Measurements from ENCODE around the gene PHLDB1. TPM values are rescaled to one million over a fixed set of nuclear protein-coding genes. Genes with fewer than 3 reads are reported as not detected.

Gene PHLDB1
- total and polyA plus RNA-seq, 2 donors: 54.0 to 112 TPM

- Histone ChIP-seq H3K27ac (ENCODE audit: low read depth) (no peak overlapping the region), H3K4me3 (ENCODE audit: low read depth, low read length) (no peak overlapping the region), H3K36me3 (ENCODE audit: insufficient read depth) (no peaks in the 10 kb centered on the region), H3K4me1 (ENCODE audit: insufficient read depth) (no peaks in the 10 kb centered on the region)
- no peak for DNase-seq (ENCODE audit: extremely low spot score)
- 46% methylated on average over 4 of the region's 4 CpGs for WGBS
Measured at GRCh38 chr11:118633979-118634378, 26.6 kb downstream of the PHLDB1 start.

GRCh38 chr11:118634431-118635236 lies 27.2 kb downstream of the PHLDB1 start:
- H3K4me1 ChIP-seq (ENCODE audit: insufficient read depth): no peaks in the 10 kb centered on the region
- no peaks in the 10 kb centered on the region for H3K36me3 ChIP-seq (ENCODE audit: insufficient read depth)
- peak overlapping the region; percentile 3 for H3K27ac ChIP-seq (ENCODE audit: low read depth)
- no peak overlapping the region for H3K4me3 ChIP-seq (ENCODE audit: low read depth, low read length)
- no peak for DNase-seq (ENCODE audit: extremely low spot score)
- WGBS: 20% methylated on average over 41 of the region's 41 CpGs

GRCh38 chr11:118635237-118635591 lies 27.8 kb downstream of the PHLDB1 start:
- WGBS: 29% methylated on average over 15 of the region's 15 CpGs
- H3K4me3 ChIP-seq (ENCODE audit: low read depth, low read length): no peak overlapping the region
- no peaks in the 10 kb centered on the region for H3K36me3 ChIP-seq (ENCODE audit: insufficient read depth)
- H3K4me1 ChIP-seq (ENCODE audit: insufficient read depth): no peaks in the 10 kb centered on the region
- peak overlapping the region; percentile 3 for H3K27ac ChIP-seq (ENCODE audit: low read depth)
- DNase-seq (ENCODE audit: extremely low spot score): no peak

GRCh38 chr11:118635642-118636041 lies 28.2 kb downstream of the PHLDB1 start:
- H3K27ac ChIP-seq (ENCODE audit: low read depth): no peak overlapping the region
- 62% methylated on average over 2 of the region's 2 CpGs for whole genome bisulfite sequencing
- H3K4me3 ChIP-seq (ENCODE audit: low read depth, low read length): no peak overlapping the region
- no peaks in the 10 kb centered on the region for H3K4me1 ChIP-seq (ENCODE audit: insufficient read depth)
- no peaks in the 10 kb centered on the region for H3K36me3 ChIP-seq (ENCODE audit: insufficient read depth)
- DNase-seq (ENCODE audit: extremely low spot score): no peak

- DNase-seq (ENCODE audit: extremely low spot score): no peak
- 80% methylated on average over 8 of the region's 8 CpGs for WGBS
- H3K4me1 ChIP-seq (ENCODE audit: insufficient read depth): no peaks in the 10 kb centered on the region
- no peak overlapping the region for H3K4me3 ChIP-seq (ENCODE audit: low read depth, low read length)
- no peaks in the 10 kb centered on the region for H3K36me3 ChIP-seq (ENCODE audit: insufficient read depth)
- H3K27ac ChIP-seq (ENCODE audit: low read depth): no peak overlapping the region
Measured at GRCh38 chr11:118636569-118637290, 29.3 kb downstream of the PHLDB1 start.

- Histone ChIP-seq H3K4me3 (ENCODE audit: low read depth, low read length) (no peak overlapping the region), H3K36me3 (ENCODE audit: insufficient read depth) (no peaks in the 10 kb centered on the region), H3K27ac (ENCODE audit: low read depth) (no peak overlapping the region), H3K4me1 (ENCODE audit: insufficient read depth) (no peaks in the 10 kb centered on the region)
- 90% methylated on average over 6 of the region's 6 CpGs for WGBS
- no peak for DNase-seq (ENCODE audit: extremely low spot score)
Measured at GRCh38 chr11:118638726-118639125, 31.3 kb downstream of the PHLDB1 start.

GRCh38 chr11:118639899-118640298 lies 32.5 kb downstream of the PHLDB1 start:
- no peak overlapping the region for H3K27ac ChIP-seq (ENCODE audit: low read depth)
- no peak overlapping the region for H3K4me3 ChIP-seq (ENCODE audit: low read depth, low read length)
- H3K4me1 ChIP-seq (ENCODE audit: insufficient read depth): no peaks in the 10 kb centered on the region
- no peaks in the 10 kb centered on the region for H3K36me3 ChIP-seq (ENCODE audit: insufficient read depth)
- no peak for DNase-seq (ENCODE audit: extremely low spot score)
- WGBS: 81% methylated on average over 4 of the region's 4 CpGs

GRCh38 chr11:118640332-118641154 lies 33.1 kb downstream of the PHLDB1 start:
- Histone ChIP-seq H3K4me3 (ENCODE audit: low read depth, low read length) (no peak overlapping the region), H3K27ac (ENCODE audit: low read depth) (no peak overlapping the region), H3K36me3 (ENCODE audit: insufficient read depth) (no peaks in the 10 kb centered on the region), H3K4me1 (ENCODE audit: insufficient read depth) (no peaks in the 10 kb centered on the region)
- no peak for DNase-seq (ENCODE audit: extremely low spot score)
- WGBS: 77% methylated on average over 5 of the region's 5 CpGs

- WGBS: 88% methylated on average over 11 of the region's 11 CpGs
- H3K4me1 ChIP-seq (ENCODE audit: insufficient read depth): no peaks in the 10 kb centered on the region
- no peak for DNase-seq (ENCODE audit: extremely low spot score)
- no peaks in the 10 kb centered on the region for H3K36me3 ChIP-seq (ENCODE audit: insufficient read depth)
- no peak overlapping the region for H3K4me3 ChIP-seq (ENCODE audit: low read depth, low read length)
- no peak overlapping the region for H3K27ac ChIP-seq (ENCODE audit: low read depth)
Measured at GRCh38 chr11:118641397-118642019, 34.1 kb downstream of the PHLDB1 start.

- Histone ChIP-seq H3K36me3 (ENCODE audit: insufficient read depth) (no peaks in the 10 kb centered on the region), H3K27ac (ENCODE audit: low read depth) (no peak overlapping the region), H3K4me3 (ENCODE audit: low read depth, low read length) (no peak overlapping the region), H3K4me1 (ENCODE audit: insufficient read depth) (no peaks in the 10 kb centered on the region)
- no peak for DNase-seq (ENCODE audit: extremely low spot score)
- 82% methylated on average over 11 of the region's 11 CpGs for WGBS
Measured at GRCh38 chr11:118643142-118643994, 36.0 kb downstream of the PHLDB1 start.

- 94% methylated on average over 7 of the region's 7 CpGs for WGBS
- no peak overlapping the region for H3K4me3 ChIP-seq (ENCODE audit: low read depth, low read length)
- no peaks in the 10 kb centered on the region for H3K4me1 ChIP-seq (ENCODE audit: insufficient read depth)
- no peak overlapping the region for H3K27ac ChIP-seq (ENCODE audit: low read depth)
- no peaks in the 10 kb centered on the region for H3K36me3 ChIP-seq (ENCODE audit: insufficient read depth)
- no peak for DNase-seq (ENCODE audit: extremely low spot score)
Measured at GRCh38 chr11:118643995-118644345, 36.6 kb downstream of the PHLDB1 start.

- no peak overlapping the region for H3K4me3 ChIP-seq (ENCODE audit: low read depth, low read length)
- no peaks in the 10 kb centered on the region for H3K4me1 ChIP-seq (ENCODE audit: insufficient read depth)
- DNase-seq (ENCODE audit: extremely low spot score): no peak
- H3K36me3 ChIP-seq (ENCODE audit: insufficient read depth): no peaks in the 10 kb centered on the region
- H3K27ac ChIP-seq (ENCODE audit: low read depth): no peak overlapping the region
- 94% methylated on average over 10 of the region's 10 CpGs for WGBS
Measured at GRCh38 chr11:118644496-118644895, 37.1 kb downstream of the PHLDB1 start.

All from urinary bladder (tissue), 4 donors.